Erythroblast (primary cell): ENCODE data around the gene MBP.

Experiments
- DNase-seq, 2 experiments: peaks; one replicate each; lab custom pipeline; 2025; lab: John Stamatoyannopoulos, UW
- GATA1 ChIP-seq: IDR thresholded peaks from 2 replicates; pipeline ENCODE4 v1.6.1; 2011; ENCODE audit warnings: low read depth, mild to moderate bottlenecking, control low read depth, low read length, moderate library complexity
- POLR2A ChIP-seq: IDR thresholded peaks from 2 replicates; pipeline ENCODE4 v1.6.1; 2011; ENCODE audit warnings: mild to moderate bottlenecking, low read length

The MBP gene

GRCh38 chr18:76988031-76988826 is 144.4 kb downstream of the MBP start:
- DNase-seq, result no peak
- TF ChIP-seq POLR2A, result no peak
- no peak for TF ChIP-seq GATA1

- no peak for DNase-seq
- TF ChIP-seq POLR2A, result no peak
- TF ChIP-seq GATA1, result no peak
Measured at GRCh38 chr18:76986406-76986805, 146.2 kb downstream of the MBP start.

- no peak for TF ChIP-seq POLR2A
- DNase-seq, result no peak
Measured at GRCh38 chr18:76985951-76986236, 146.7 kb downstream of the MBP start.

DNA sequence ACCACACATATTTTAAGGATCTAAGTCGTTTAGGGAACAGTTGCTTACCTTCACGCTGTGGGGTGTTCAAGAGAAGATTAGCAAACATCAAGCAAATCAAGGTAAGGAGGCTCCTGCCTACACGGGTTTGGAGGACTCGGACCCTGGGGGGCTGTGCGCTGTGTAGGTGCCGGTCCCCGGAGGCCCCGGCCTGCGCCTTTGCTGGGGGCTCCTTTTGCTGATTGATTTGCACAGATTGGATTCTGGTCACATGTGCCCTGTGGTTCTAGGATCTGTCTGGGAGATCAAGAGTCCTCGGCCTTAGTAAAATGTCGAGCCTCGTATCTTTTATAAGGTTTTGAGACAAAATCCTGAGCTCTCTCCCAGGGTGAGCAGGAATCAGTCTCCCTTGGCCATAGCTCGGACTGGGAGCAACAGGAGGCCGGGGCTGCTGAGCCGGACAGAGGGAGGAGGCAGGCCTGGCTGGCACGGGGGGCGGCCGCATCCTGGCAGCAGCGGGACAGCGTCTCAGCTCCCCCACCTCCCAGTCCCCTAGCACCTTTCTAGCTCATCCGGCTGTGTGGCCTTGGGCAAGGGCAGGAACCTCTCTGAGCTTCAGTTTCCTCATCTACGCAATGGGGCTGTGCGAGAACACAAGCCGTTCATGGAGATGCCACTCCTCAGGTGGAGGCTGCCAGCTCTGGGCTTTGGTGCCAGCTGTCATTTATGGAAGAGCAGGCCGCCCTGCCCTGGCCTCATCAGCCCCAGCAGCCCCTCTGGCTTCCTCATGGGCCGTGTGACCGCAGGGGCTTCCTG is 147.2 kb downstream of the MBP start:
- TF ChIP-seq GATA1, result no peak
- TF ChIP-seq POLR2A, result no peak
- no peak for DNase-seq

DNA sequence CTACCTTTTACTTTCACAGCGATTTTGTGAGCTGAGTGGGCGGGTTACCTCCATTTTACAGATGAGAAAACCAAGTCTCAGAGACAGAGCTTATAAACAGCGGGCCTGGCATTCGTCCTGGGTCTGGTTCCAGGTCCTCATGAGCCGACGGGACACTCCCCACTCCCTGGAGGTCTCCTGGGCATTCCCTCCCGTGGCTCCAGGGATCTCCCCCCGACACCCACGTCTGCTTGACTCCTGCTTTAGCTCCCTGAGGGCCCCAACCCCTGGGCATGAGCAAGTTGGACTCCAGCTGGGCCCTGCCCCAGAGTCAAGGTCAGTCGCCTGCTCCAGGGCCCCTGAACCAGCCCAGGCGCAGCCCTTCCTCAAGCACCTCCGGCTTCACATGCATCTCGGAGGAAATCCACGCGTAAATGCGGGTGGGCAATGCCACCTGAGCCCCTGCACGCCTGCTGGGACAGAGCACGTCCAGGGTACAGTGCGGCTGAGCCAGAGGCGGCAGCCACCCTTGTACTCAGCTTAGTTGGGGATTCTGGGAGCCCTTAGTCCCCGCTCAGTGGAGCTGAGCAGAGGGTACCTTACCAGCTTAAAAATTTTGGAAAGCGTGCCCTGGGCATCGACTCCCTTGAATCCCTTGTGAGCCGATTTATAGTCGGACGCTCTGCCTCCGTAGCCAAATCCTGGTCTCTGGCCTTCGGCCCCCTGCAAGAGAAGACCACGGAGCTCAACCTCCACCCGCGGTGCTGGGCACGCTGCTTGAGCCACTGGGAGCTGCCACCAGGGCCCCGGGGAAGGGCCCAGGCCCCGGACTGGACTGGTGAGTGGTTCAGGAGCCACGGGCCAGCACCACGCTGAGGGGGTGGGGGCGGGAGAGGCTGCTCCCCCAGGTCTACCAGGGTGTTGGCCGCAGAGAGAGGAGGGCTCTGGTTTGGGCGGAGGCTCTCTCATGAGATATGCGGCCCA is 148.1 kb downstream of the MBP start:
- no peak for DNase-seq
- no peak for TF ChIP-seq GATA1

DNA sequence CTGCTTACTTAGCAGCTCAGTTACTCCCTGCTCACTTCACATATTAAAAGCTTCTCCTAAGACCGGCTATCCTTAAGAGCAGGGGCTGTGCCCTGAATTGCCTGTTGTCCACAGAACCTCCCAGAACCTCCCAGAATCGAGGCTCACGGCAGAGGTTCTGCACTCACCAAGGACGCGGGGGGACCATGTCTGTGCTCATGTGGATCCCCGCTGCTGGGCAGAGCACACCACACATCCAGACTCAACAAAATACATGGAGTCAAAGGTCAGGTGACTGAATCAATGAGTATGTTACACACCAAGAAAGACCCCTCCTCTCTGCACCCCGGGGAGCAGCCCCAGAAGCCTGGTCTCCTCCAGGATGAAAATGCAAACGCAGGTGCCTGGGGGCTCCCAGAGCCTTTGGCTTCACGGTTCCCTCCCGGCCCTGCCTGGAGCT is 149.0 kb downstream of the MBP start:
- TF ChIP-seq GATA1, result no peak
- TF ChIP-seq POLR2A, result no peak

DNA sequence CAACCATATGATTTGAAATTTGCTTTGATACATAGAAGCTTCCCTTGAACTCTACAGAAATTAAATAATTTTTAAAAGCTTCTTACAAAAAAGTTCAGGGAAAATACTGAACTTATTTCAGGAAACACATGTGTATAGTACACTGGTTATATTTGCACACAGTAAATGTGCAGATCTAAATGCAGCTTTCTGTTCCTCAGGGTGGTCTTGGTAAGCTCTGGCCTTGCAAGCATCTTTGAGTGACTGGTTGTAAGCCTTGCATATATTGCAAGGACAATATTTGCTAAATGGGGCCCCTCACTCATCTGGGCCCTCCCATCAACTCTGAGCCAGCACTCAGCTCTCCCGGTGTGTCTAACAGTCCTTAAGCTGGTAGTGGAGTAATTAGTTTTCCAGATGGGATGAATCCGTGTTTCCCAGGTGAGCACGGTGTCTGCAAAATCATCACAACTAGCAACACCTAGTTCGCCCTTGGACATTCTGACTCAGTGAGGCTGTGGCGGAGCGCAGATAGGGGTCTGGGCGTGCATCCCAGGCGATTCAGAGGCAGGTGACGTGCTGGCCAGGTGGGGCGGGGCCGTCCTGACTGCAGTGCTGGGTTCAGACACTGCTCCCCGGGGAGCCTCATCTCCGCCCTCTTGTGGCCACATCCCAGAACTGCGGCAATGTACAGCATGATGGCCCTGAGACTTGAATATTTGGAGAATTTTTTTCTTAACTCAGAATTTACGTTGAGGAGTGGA is 149.6 kb downstream of the MBP start:
- peak; percentile 84 to 91 for DNase-seq
- no peak for TF ChIP-seq GATA1
- TF ChIP-seq POLR2A, result no peak

More for the DNA sequence above, 149.0 kb downstream of the MBP start:
- DNase-seq, result no peak

DNA sequence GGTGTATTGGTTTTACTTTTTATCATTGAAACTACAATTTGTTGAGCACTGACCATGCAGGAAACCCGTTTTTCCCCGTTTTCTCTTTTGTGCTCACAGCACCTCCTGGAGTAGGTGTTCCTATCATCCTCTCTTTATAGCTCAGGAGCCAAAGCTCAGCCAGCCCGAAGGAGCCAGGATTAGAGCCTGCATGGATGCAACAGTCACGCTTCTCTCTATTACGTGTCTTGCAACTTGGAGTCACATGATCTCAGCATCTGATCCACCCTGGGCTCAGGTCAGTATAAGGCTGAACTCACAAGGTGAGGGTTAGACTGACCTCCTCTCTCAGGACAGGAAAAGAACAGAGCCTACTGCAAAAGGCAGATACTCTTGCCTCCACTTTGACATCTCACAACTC is 150.5 kb downstream of the MBP start:
- TF ChIP-seq POLR2A (no peak), GATA1 (no peak)
- no peak for DNase-seq

DNA sequence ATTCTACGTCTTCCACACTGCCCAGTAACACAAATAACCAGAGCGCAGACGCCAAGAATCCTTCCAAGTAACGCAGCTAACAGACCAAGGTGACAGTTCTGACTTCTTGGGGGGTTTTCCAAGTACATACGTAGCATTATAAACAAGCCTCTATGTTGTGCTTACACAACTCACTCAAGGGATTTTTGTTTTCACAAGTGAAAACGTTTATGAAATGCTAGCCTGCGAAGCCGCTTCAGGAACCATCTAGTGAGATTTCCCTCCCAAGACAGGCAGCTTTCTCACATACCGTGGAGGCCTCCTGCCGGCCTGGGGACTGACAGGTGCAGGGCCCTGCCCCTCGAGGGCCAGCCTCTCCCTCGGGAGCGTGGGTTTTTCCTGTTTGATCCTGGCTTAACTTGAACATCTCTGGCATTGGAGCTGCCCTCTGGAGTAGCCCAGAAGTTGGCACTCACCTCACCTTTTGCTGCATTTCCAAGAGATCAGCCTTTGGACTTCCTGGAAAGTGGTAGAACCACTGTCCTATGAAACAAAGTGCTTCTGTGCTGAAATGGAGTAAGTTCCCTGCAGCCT is 151.1 kb downstream of the MBP start:
- TF ChIP-seq POLR2A (no peak), GATA1 (no peak)
- no peak for DNase-seq

- no peak for DNase-seq
- TF ChIP-seq GATA1, result no peak
- no peak for TF ChIP-seq POLR2A
Measured at GRCh38 chr18:76980663-76981395, 151.8 kb downstream of the MBP start.

DNA sequence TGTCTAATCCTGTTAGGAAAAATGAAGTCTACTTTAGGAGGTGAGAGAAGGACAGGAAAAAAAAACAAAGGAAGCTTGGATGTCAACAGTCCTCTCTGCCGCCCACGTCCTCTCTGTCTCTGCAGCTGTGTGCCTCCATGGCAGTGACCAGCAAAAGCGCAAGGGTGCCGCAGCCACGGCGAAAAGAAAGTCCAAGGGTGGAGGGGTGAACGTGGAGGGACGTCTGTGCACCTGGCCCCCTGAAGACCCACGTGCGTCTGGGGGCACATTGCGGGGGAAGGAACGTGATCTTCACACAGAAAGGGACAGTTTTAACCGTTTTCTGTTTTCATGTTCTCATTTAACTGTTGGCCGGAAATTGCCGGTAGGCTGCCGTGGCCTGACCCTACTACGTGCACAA is 152.7 kb downstream of the MBP start:
- DNase-seq, result no peak
- TF ChIP-seq GATA1 (no peak), POLR2A (no peak)

GRCh38 chr18:76979111-76979751 is 153.4 kb downstream of the MBP start:
- TF ChIP-seq GATA1 (no peak), POLR2A (no peak)
- no peak for DNase-seq
